Liver (tissue), 9 donors: ENCODE results near the gene OR10AG1. TPM values are rescaled to one million over a fixed set of nuclear protein-coding genes. Genes with fewer than 3 reads are reported as not detected.

Experiments
- DNase-seq: peaks from one replicate; pipeline ENCODE4 v3.0.0-alpha.2; 2017; ENCODE audit warnings: low spot score
- H3K27ac ChIP-seq, 2 donors: one replicate each; pipeline ENCODE4 v1.7.0; 2013; ENCODE audit warnings: inconsistent platforms in 2 of 2, low read length in 2 of 2, control low read depth in 1 of 2, low read depth in 1 of 2, mild to moderate bottlenecking in 1 of 2
- H3K27me3 ChIP-seq, 4 donors: one replicate each; pipeline versions ENCODE4 v1.6.1 to v1.7.0; 2013; ENCODE audit warnings: low read length in 3 of 4, inconsistent platforms in 1 of 4, mild to moderate bottlenecking in 1 of 4, moderate library complexity in 1 of 4; ENCODE audit not compliant: control insufficient read depth in 4 of 4, insufficient read depth in 4 of 4
- H3K36me3 ChIP-seq, 4 donors: one replicate each; pipeline versions ENCODE4 v1.6.1 to v1.7.0; 2013; ENCODE audit warnings: low read length in 3 of 4, mild to moderate bottlenecking in 3 of 4, low read depth in 1 of 4, moderate library complexity in 1 of 4; ENCODE audit not compliant: control insufficient read depth in 4 of 4, insufficient read depth in 3 of 4
- H3K4me1 ChIP-seq, 4 donors: one replicate each; pipeline versions ENCODE4 v1.6.1 to v1.7.0; 2013; ENCODE audit warnings: low read length in 3 of 4, mild to moderate bottlenecking in 3 of 4, moderate library complexity in 1 of 4; ENCODE audit not compliant: control insufficient read depth in 4 of 4, insufficient read depth in 4 of 4
- H3K4me3 ChIP-seq, 3 donors: one replicate each; pipeline versions ENCODE4 v1.6.1 to v1.7.0; 2013; ENCODE audit warnings: low read length in 3 of 3, control low read depth in 1 of 3, low read depth in 1 of 3, mild to moderate bottlenecking in 1 of 3
- H3K9ac ChIP-seq, 2 donors: one replicate each; pipeline ENCODE4 v1.7.0; 2013; ENCODE audit warnings: low read length in 2 of 2, mild to moderate bottlenecking in 2 of 2, moderate library complexity in 2 of 2, control low read depth in 1 of 2, low read depth in 1 of 2
- H3K9me3 ChIP-seq, 4 donors: one replicate each; pipeline versions ENCODE4 v1.6.1 to v1.7.0; 2013; ENCODE audit warnings: low read length in 3 of 4; ENCODE audit not compliant: control insufficient read depth in 4 of 4
- CTCF ChIP-seq: fragments of 150-350 bp; IDR thresholded peaks from 2 replicates; pipeline ENCODE4 v1.5.1; 2017; ENCODE audit warnings: improper control_type of control experiment, low read depth, low read length; ENCODE audit not compliant: missing input control
- EGR1 ChIP-seq, 2 donors: IDR thresholded peaks; 2 replicates each; pipeline ENCODE4 v1.6.1; 2016 to 2018; ENCODE audit warnings: antibody characterized with exemption in 2 of 2, low read depth in 2 of 2
- FOXA1 ChIP-seq: IDR thresholded peaks from 2 replicates; pipeline ENCODE4 v1.6.1; 2016; ENCODE audit warnings: antibody characterized with exemption
- FOXA2 ChIP-seq: IDR thresholded peaks from 2 replicates; pipeline ENCODE4 v1.6.1; 2016; ENCODE audit warnings: antibody characterized with exemption
- GABPA ChIP-seq, 2 donors: IDR thresholded peaks in 1 of 2; conservative IDR thresholded peaks in 1 of 2; 2 replicates each; pipeline ENCODE4 v1.6.1; 2016; ENCODE audit warnings: antibody characterized with exemption in 2 of 2, mild to moderate bottlenecking in 1 of 2, moderate library complexity in 1 of 2
- HNF4A ChIP-seq, 2 donors: conservative IDR thresholded peaks; 2 replicates each; pipeline ENCODE4 v1.6.1; 2016; ENCODE audit warnings: antibody characterized with exemption in 2 of 2, mild to moderate bottlenecking in 2 of 2
- HNF4G ChIP-seq: IDR thresholded peaks from 2 replicates; pipeline ENCODE4 v1.6.1; 2016; ENCODE audit warnings: antibody characterized with exemption
- JUND ChIP-seq, 2 donors: IDR thresholded peaks; 2 replicates each; pipeline ENCODE4 v1.6.1; 2016; ENCODE audit warnings: antibody characterized with exemption in 2 of 2
- NR2F2 ChIP-seq: IDR thresholded peaks from 2 replicates; pipeline ENCODE4 v1.6.1; 2016; ENCODE audit warnings: antibody characterized with exemption
- RAD21 ChIP-seq, 2 donors: IDR thresholded peaks; 2 replicates each; pipeline ENCODE4 v1.6.1; 2016; ENCODE audit warnings: antibody characterized with exemption in 2 of 2, mild to moderate bottlenecking in 2 of 2
- REST ChIP-seq: IDR thresholded peaks from 2 replicates; pipeline ENCODE4 v1.6.1; 2016; ENCODE audit warnings: antibody characterized with exemption, mild to moderate bottlenecking
- RXRA ChIP-seq, 2 donors: IDR thresholded peaks; 2 replicates each; pipeline ENCODE4 v1.6.1; 2017 to 2018; ENCODE audit warnings: antibody characterized with exemption in 2 of 2, mild to moderate bottlenecking in 1 of 2
- TAF1 ChIP-seq: conservative IDR thresholded peaks from 2 replicates; pipeline ENCODE4 v1.6.1; 2016; ENCODE audit warnings: antibody characterized with exemption, mild to moderate bottlenecking
- YY1 ChIP-seq: IDR thresholded peaks from 2 replicates; pipeline ENCODE4 v1.6.1; 2016; ENCODE audit warnings: antibody characterized with exemption, mild to moderate bottlenecking
- WGBS: extraction: QIAGEN DNeasy Blood & Tissue Kit; methylation state at CpG from one replicate; pipeline ENCODE4 v1.1.7; 2013; 5-methylcytosine and 5-hydroxymethylcytosine counted together
- polyA plus RNA-seq, 2 donors: library from polyadenylated mRNA; stranded (reverse) in 1 of 2; unstranded in 1 of 2; fragments of 200-250 nt in 1 of 2; fragments of >200 nt in 1 of 2; fragmentation: Nextera tagmentation in 1 of 2; extraction: Ambion mirVana in 1 of 2; gene quantifications; one replicate each; pipeline versions ENCODE4 v1.2.1 to v1.2.3, GENCODE V29; 2013 to 2015
- total RNA-seq, 2 donors: library from RNA; depleted of rRNA; stranded (reverse); fragments of >200 nt; gene quantifications; one replicate each; pipeline ENCODE4 v1.2.3, GENCODE V29; 2014
- TF ChIP-seq, protein P1 (sequence below): IDR thresholded peaks from 2 replicates; pipeline ENCODE4 v1.6.1; 2016; ENCODE audit warnings: antibody characterized with exemption
- TF ChIP-seq, protein P2 (sequence below): IDR thresholded peaks from 2 replicates; pipeline ENCODE4 v1.6.1; 2016; ENCODE audit warnings: antibody characterized with exemption
- TF ChIP-seq, protein P3 (sequence below): IDR thresholded peaks from 2 replicates; pipeline ENCODE4 v1.6.1; 2016; ENCODE audit warnings: antibody characterized with exemption
- donor health status: healthy.
- donor health status: healthy.
- donor health status: healthy.
- donor health status: healthy.
- donor health status: healthy.

OR10AG1 gene
- total and polyA plus RNA-seq, 4 donors = not detected

GRCh38 chr11:55920537-55920936 lies 49.2 kb downstream of the OR10AG1 start:
- Histone ChIP-seq H3K27me3 (no peaks in the 10 kb centered on the region), H3K9me3 (no peaks in the 10 kb centered on the region), H3K27ac (no peak overlapping the region), H3K9ac (no peak overlapping the region), H3K4me3 (no peak overlapping the region), H3K4me1 (no peaks in the 10 kb centered on the region), H3K36me3 (no peaks in the 10 kb centered on the region)
- no peak for TF ChIP-seq HNF4A (conservative IDR thresholded peaks at IDR 0.05)
- no peak for TF ChIP-seq FOXA2
- no peak for TF ChIP-seq REST
- TF ChIP-seq EGR1 (IDR thresholded peaks at IDR 0.05; ENCODE audit: low read depth in 2 of 2) = no peak
- TF ChIP-seq NR2F2 = no peak
- no peak for TF ChIP-seq HNF4G
- TF ChIP-seq, protein P1, sequence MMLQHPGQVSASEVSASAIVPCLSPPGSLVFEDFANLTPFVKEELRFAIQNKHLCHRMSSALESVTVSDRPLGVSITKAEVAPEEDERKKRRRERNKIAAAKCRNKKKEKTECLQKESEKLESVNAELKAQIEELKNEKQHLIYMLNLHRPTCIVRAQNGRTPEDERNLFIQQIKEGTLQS = no peak
- no peak for TF ChIP-seq RAD21 (IDR thresholded peaks at IDR 0.05)
- no peak for TF ChIP-seq CTCF
- no peak for TF ChIP-seq TAF1
- no peak for TF ChIP-seq GABPA (IDR thresholded peaks at IDR 0.05 in 1 of 2, conservative IDR thresholded peaks at IDR 0.05 in 1 of 2)
- no peak for TF ChIP-seq FOXA1
- no peak for TF ChIP-seq YY1
- TF ChIP-seq, protein P2, sequence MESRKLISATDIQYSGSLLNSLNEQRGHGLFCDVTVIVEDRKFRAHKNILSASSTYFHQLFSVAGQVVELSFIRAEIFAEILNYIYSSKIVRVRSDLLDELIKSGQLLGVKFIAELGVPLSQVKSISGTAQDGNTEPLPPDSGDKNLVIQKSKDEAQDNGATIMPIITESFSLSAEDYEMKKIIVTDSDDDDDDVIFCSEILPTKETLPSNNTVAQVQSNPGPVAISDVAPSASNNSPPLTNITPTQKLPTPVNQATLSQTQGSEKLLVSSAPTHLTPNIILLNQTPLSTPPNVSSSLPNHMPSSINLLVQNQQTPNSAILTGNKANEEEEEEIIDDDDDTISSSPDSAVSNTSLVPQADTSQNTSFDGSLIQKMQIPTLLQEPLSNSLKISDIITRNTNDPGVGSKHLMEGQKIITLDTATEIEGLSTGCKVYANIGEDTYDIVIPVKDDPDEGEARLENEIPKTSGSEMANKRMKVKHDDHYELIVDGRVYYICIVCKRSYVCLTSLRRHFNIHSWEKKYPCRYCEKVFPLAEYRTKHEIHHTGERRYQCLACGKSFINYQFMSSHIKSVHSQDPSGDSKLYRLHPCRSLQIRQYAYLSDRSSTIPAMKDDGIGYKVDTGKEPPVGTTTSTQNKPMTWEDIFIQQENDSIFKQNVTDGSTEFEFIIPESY = no peak
- TF ChIP-seq RXRA (IDR thresholded peaks at IDR 0.05) = no peak
- TF ChIP-seq, protein P3, sequence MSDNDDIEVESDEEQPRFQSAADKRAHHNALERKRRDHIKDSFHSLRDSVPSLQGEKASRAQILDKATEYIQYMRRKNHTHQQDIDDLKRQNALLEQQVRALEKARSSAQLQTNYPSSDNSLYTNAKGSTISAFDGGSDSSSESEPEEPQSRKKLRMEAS = no peak
- TF ChIP-seq JUND (IDR thresholded peaks at IDR 0.05) = no peak
- WGBS = 71% methylated on average over 5 of the region's 5 CpGs
- no peak for DNase-seq

Other genes with a start within 250 kb of the OR10AG1 start
- gene OR5D13, start 196.5 kb downstream of the OR10AG1 start, total RNA-seq = not detected
- not detected for gene OR5D13, start 196.5 kb downstream of the OR10AG1 start, polyA plus RNA-seq
- not detected for gene OR5D14, start 174.4 kb downstream of the OR10AG1 start, total RNA-seq
- not detected for gene OR5D14, start 174.4 kb downstream of the OR10AG1 start, polyA plus RNA-seq
- gene OR5L1, start 158.6 kb downstream of the OR10AG1 start, total RNA-seq = not detected
- gene OR5L1, start 158.6 kb downstream of the OR10AG1 start, polyA plus RNA-seq = not detected
- gene OR5D18, start 150.3 kb downstream of the OR10AG1 start, total RNA-seq = not detected
- gene OR5D18, start 150.3 kb downstream of the OR10AG1 start, polyA plus RNA-seq = not detected
- not detected for gene OR5L2, start 142.7 kb downstream of the OR10AG1 start, total RNA-seq
- not detected for gene OR5L2, start 142.7 kb downstream of the OR10AG1 start, polyA plus RNA-seq
- not detected for gene OR5D16, start 131.2 kb downstream of the OR10AG1 start, total RNA-seq
- not detected for gene OR5D16, start 131.2 kb downstream of the OR10AG1 start, polyA plus RNA-seq
- not detected for gene TRIM51, start 86.6 kb downstream of the OR10AG1 start, total RNA-seq
- not detected for gene TRIM51, start 86.6 kb downstream of the OR10AG1 start, polyA plus RNA-seq
- gene OR5W2, start 55.4 kb downstream of the OR10AG1 start, total RNA-seq = not detected
- gene OR5W2, start 55.4 kb downstream of the OR10AG1 start, polyA plus RNA-seq = not detected
- gene OR5I1, start 33.5 kb downstream of the OR10AG1 start, total RNA-seq = not detected
- not detected for gene OR5I1, start 33.5 kb downstream of the OR10AG1 start, polyA plus RNA-seq
- gene OR5F1, start 24.7 kb upstream of the OR10AG1 start, total RNA-seq = not detected
- not detected for gene OR5F1, start 24.7 kb upstream of the OR10AG1 start, polyA plus RNA-seq
- gene OR5AS1, start 57.7 kb upstream of the OR10AG1 start, total RNA-seq = not detected
- not detected for gene OR5AS1, start 57.7 kb upstream of the OR10AG1 start, polyA plus RNA-seq
- not detected for gene OR8I2, start 123.4 kb upstream of the OR10AG1 start, total RNA-seq
- gene OR8I2, start 123.4 kb upstream of the OR10AG1 start, polyA plus RNA-seq = not detected
- gene OR8H2, start 133.7 kb upstream of the OR10AG1 start, total RNA-seq = not detected
- gene OR8H2, start 133.7 kb upstream of the OR10AG1 start, polyA plus RNA-seq = not detected
- gene OR8H3, start 152.4 kb upstream of the OR10AG1 start, total RNA-seq = not detected
- not detected for gene OR8H3, start 152.4 kb upstream of the OR10AG1 start, polyA plus RNA-seq
- gene OR8J3, start 170.3 kb upstream of the OR10AG1 start, total RNA-seq = not detected
- not detected for gene OR8J3, start 170.3 kb upstream of the OR10AG1 start, polyA plus RNA-seq
- gene OR8K5, start 190.4 kb upstream of the OR10AG1 start, total RNA-seq = not detected
- gene OR8K5, start 190.4 kb upstream of the OR10AG1 start, polyA plus RNA-seq = not detected
- not detected for gene OR5J2, start 206.7 kb upstream of the OR10AG1 start, total RNA-seq
- not detected for gene OR5J2, start 206.7 kb upstream of the OR10AG1 start, polyA plus RNA-seq